ES-I3 (cell line): ENCODE results near the gene EIF3M.

Source experiments
- H3K36me3 ChIP-seq: 2 replicates; pipeline ENCODE4 v1.6.1; 2013; ENCODE audit warnings: mild to moderate bottlenecking, low read length, control low read depth, moderate library complexity; ENCODE audit not compliant: insufficient read depth
- H3K4me1 ChIP-seq: 2 replicates; pipeline ENCODE4 v1.6.1; 2013; ENCODE audit warnings: mild to moderate bottlenecking, control low read depth, low read length; ENCODE audit not compliant: insufficient read depth
- H3K9ac ChIP-seq: 2 replicates; pipeline ENCODE4 v1.6.1; 2013; ENCODE audit warnings: low read depth, mild to moderate bottlenecking, low read length, moderate library complexity
- H3K9me3 ChIP-seq: 2 replicates; pipeline ENCODE4 v1.6.1; 2013; ENCODE audit warnings: mild to moderate bottlenecking, low read length, moderate library complexity; ENCODE audit not compliant: control insufficient read depth, insufficient read depth

The EIF3M gene

DNA sequence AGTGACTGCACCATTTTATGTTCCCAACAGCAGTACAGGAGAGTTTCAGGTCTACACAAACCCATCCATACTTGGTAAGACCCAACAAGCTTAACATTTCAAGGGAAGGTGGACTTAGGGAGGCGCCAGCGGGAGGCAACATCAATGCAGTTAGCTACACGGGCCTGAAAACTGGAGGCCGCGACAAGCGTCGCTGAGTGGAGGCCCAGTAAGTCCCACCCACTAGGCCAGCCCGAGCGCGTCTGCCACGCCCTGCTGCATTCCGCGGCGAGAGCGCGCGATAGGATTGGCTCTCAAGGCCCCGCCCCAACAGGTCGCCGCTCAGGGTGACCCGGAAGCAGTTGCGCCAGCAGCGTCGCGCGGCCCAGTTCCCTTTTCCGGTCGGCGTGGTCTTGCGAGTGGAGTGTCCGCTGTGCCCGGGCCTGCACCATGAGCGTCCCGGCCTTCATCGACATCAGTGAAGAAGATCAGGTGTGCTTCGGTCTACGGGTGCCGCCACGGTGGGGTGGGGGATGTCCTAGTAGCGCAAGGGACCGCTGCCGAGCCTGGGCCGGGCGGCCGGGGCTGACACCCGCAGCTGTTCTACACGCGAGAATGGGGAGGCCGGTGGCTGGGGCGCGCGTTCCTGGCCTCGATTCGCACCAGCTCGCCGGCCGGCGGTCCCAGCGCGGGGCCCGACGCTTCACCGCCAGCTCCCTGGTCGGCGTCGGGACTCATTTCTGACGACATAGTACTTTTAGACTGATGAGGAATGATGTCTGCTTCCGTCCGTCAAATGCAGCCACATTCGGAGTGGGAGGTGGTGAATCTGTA is at the start of gene EIF3M:
EIF3M (plus strand) TSS at position 373 of the 813 bp plus-strand sequence; CDS start at position 430, 57 bp downstream.
- Histone ChIP-seq H3K9me3 (no peaks in the 10 kb centered on the region), H3K4me1 (peaks cover 18% of the 10 kb centered on the region), H3K9ac (peak within 1 kb of the TSS; percentile 74), H3K36me3 (peaks cover 4% of the 10 kb centered on the region)

DNA sequence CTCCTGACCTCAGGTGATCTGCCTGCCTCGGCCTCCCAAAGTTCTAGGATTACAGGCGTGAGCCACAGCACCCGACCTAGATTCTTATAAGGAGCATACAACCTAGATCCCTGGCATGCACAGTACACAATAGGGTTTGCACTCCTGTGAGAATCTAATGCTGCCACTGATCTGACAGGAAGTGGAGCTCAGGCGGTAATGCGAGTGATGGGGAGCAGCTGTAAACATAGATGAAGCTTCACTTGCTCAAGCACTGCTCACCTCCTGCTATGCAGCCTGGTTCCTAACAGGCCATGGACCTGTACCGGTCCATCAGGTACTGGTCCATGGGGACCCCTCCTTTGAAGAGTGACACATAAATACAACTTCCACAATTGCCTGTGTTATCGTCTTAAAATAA is 44.8 kb upstream of the EIF3M start:
- no peaks in the 10 kb centered on the region for H3K36me3 ChIP-seq
- no peak overlapping the region for H3K9ac ChIP-seq
- no peaks in the 10 kb centered on the region for H3K9me3 ChIP-seq
- H3K4me1 ChIP-seq = no peaks in the 10 kb centered on the region

DNA sequence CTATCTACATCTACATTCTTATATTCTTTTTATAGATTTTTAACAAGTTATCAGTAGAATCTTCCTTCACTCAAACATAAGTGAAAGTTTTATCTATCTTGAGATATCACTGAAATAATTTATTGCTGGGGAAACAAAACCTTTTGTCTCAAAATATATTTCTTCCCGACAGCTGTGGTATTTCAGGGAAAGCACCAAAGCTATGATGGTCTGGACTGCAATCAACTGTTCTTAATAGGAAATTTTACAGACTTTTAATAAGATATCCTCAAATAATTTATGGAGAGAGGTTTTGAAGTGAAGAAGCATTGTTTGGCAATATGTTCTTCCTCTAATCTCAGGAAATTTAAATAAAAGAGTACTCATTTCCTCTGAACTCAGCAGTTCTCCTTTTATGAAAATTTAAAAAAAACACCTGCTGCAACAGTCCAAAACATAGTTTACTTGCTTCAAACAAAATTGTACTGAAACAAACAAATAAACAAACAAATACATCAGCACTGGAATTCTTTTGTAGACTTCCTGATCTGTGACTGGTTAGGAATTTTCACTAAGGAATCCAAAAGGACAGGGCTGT is 33.9 kb upstream of the EIF3M start:
- Histone ChIP-seq H3K9me3 (no peaks in the 10 kb centered on the region), H3K36me3 (no peaks in the 10 kb centered on the region), H3K9ac (no peak overlapping the region), H3K4me1 (no peaks in the 10 kb centered on the region)

DNA sequence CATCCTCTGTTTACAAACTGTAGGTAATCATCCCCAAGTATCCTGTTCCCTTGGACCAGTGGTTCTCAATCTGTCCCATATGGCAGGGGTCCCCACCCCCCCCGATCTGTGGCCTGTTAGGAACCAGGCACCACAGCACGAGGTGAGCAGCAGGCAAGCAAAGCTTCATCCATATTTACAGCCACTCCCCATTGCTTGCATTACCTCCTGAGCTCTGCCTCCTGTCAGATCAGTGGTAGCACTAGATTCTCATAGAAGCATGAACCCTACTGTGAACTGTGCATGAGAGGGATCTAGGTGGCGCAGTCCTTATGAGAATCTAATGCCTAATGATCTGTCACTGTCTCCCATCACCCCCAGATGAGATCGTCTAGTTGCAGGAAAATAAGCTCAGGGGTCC is 33.4 kb upstream of the EIF3M start:
- Histone ChIP-seq H3K4me1 (no peaks in the 10 kb centered on the region), H3K9me3 (no peaks in the 10 kb centered on the region), H3K36me3 (no peaks in the 10 kb centered on the region), H3K9ac (no peak overlapping the region)

DNA sequence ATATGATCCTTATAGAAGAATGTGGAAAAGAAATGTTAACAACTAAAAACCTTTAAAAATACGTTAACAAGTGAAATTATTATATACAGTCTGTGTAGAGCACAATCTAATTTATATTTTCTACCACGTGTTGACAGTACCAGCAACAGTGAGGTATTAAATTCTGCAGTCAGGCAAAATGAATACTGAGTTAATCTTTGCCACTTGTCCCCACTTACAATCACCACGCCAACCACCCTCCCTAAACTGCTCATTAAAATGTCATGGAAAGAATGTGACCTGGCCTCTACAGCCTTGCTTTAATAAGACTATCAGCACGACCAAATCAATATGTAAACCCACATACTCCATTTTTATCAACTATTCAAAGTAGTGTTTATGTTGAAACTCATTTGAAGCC is 28.5 kb upstream of the EIF3M start:
- H3K36me3 ChIP-seq = no peaks in the 10 kb centered on the region
- H3K4me1 ChIP-seq = no peaks in the 10 kb centered on the region
- no peak overlapping the region for H3K9ac ChIP-seq
- no peaks in the 10 kb centered on the region for H3K9me3 ChIP-seq

DNA sequence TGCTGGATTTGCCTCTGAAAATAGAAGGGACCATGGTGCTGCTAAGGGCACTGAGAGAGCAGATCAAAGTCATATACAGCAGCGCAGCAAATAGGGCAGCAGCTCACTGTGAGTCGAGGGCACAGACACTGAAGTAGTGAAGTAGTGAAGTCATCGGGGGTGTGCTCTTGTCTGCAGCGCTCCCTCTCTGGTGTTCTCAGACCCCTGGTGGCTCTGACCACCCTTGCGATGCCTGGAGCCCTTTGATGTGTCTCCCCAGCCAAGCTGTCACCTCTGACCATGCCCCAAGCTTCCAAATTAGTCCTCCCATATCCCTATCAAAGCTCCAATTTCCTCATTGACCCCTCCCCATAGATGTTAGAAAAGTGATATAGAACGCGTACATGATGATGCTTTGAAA is 27.7 kb upstream of the EIF3M start:
- Histone ChIP-seq H3K4me1 (no peaks in the 10 kb centered on the region), H3K9me3 (no peaks in the 10 kb centered on the region), H3K36me3 (no peaks in the 10 kb centered on the region), H3K9ac (no peak overlapping the region)

- H3K9me3 ChIP-seq = no peaks in the 10 kb centered on the region
- no peaks in the 10 kb centered on the region for H3K4me1 ChIP-seq
- no peaks in the 10 kb centered on the region for H3K36me3 ChIP-seq
- H3K9ac ChIP-seq = no peak overlapping the region
These were observed 21.8 kb upstream of the EIF3M start for GRCh38 chr11:32561835-32562234.

GRCh38 chr11:32562839-32563599 is 20.6 kb upstream of the EIF3M start:
- no peaks in the 10 kb centered on the region for H3K36me3 ChIP-seq
- no peaks in the 10 kb centered on the region for H3K9me3 ChIP-seq
- no peaks in the 10 kb centered on the region for H3K4me1 ChIP-seq
- no peak overlapping the region for H3K9ac ChIP-seq

- Histone ChIP-seq H3K36me3 (no peaks in the 10 kb centered on the region), H3K9me3 (no peaks in the 10 kb centered on the region), H3K9ac (no peak overlapping the region), H3K4me1 (no peaks in the 10 kb centered on the region)
These were observed 20.1 kb upstream of the EIF3M start for GRCh38 chr11:32563600-32563959.

DNA sequence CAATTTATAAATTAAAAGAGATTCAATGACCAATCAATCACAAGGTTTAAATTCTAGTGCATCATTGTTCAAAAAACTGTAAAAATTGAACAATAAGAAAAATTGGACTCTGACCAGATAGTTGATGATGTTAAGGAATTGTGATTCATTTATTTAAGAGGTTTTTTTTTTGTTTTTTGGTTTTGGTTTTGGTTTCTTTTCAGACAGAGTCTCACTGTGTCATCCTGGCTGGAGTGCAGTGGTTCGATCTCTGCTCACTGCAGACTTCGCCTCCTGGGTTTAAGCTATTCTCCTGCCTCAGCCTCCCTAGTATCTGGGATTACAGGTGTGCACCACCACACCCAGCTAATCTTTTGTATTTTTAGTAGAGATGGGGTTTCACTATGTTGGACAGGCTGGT is 17.1 kb upstream of the EIF3M start:
- Histone ChIP-seq H3K9ac (no peak overlapping the region), H3K4me1 (no peaks in the 10 kb centered on the region), H3K36me3 (no peaks in the 10 kb centered on the region), H3K9me3 (no peaks in the 10 kb centered on the region)

GRCh38 chr11:32567154-32567553 is 16.5 kb upstream of the EIF3M start:
- no peaks in the 10 kb centered on the region for H3K4me1 ChIP-seq
- H3K9me3 ChIP-seq = no peaks in the 10 kb centered on the region
- no peak overlapping the region for H3K9ac ChIP-seq
- no peaks in the 10 kb centered on the region for H3K36me3 ChIP-seq

- Histone ChIP-seq H3K4me1 (no peaks in the 10 kb centered on the region), H3K9ac (no peak overlapping the region), H3K36me3 (no peaks in the 10 kb centered on the region), H3K9me3 (no peaks in the 10 kb centered on the region)
These were observed 14.2 kb upstream of the EIF3M start for GRCh38 chr11:32569313-32569881.

DNA sequence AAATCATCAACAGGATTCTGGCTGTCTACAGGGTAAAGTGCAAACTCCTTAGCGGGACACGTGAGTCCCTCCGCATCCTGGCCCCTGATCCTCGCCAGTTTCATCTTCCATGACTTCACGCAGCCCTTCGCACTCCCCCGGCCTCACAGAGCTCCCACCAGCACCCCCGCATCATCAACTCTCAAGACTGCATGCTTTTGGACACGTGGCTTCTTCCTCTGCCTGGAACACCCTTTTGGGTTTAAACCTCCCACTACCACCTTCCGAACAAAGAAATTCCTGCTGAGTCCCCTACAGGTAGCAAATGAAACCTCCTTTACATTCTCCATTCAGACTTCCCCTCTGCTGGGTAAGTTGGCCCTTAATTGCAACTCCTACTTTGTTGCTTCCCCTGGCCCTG is 12.6 kb upstream of the EIF3M start:
- Histone ChIP-seq H3K9ac (no peak overlapping the region), H3K9me3 (no peaks in the 10 kb centered on the region)

DNA sequence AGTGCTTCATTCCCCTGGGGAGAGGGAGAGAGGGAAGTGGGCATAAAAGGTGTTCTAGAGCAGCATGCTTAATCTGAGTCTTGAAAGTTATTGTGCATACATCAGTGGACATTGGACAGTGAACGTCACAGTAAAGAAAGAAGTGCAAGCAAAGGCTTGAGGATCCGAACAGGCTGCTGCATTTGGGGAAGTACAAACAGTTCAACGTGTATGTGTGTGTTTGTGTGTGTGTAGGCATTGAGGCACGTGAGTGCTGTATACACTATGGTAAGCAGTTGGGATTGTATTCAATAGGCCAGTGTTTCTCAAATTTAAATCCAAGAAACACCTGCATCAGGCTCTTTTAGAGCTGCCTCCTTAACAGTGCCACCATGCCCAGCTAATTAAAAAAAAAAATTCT is 10.4 kb upstream of the EIF3M start:
- H3K9ac ChIP-seq = no peak overlapping the region
- no peaks in the 10 kb centered on the region for H3K9me3 ChIP-seq
- H3K36me3 ChIP-seq = no peaks in the 10 kb centered on the region
- H3K4me1 ChIP-seq = no peaks in the 10 kb centered on the region

More for the DNA sequence above, 12.6 kb upstream of the EIF3M start:
- Histone ChIP-seq H3K4me1 (no peaks in the 10 kb centered on the region), H3K36me3 (no peaks in the 10 kb centered on the region)
